Suprapubic skin (tissue), 4 donors: ENCODE measurements around the gene STK38L. TPM values are rescaled to one million over a fixed set of nuclear protein-coding genes. Genes with fewer than 3 reads are reported as not detected.

Experiments used
- DNase-seq, 2 donors: peaks; one replicate each; pipeline ENCODE4 v3.0.0-alpha.2; 2019; ENCODE audit warnings: low spot score in 2 of 2
- H3K27ac ChIP-seq: fragments of 200-600 bp; sonication (generic); one replicate; pipeline ENCODE4 v1.5.1; 2019
- H3K27me3 ChIP-seq: fragments of 200-600 bp; sonication (generic); one replicate; pipeline ENCODE4 v1.5.1; 2019
- H3K36me3 ChIP-seq: fragments of 200-600 bp; sonication (generic); one replicate; pipeline ENCODE4 v1.5.1; 2019
- H3K4me1 ChIP-seq: fragments of 200-600 bp; sonication (generic); one replicate; pipeline ENCODE4 v1.5.1; 2019
- H3K4me3 ChIP-seq: fragments of 200-600 bp; sonication (generic); one replicate; pipeline ENCODE4 v1.5.1; 2019; ENCODE audit warnings: mild to moderate bottlenecking
- H3K9me3 ChIP-seq: fragments of 200-600 bp; sonication (generic); one replicate; pipeline ENCODE4 v1.5.1; 2019
- EP300 ChIP-seq: sonication (generic); formaldehyde crosslinking; IDR thresholded peaks from one replicate; pipeline ENCODE4 v1.6.1; 2017; ENCODE audit warnings: antibody characterized with exemption
- POLR2A ChIP-seq, 2 donors: fragments of 450-650 bp; IDR thresholded peaks; one replicate each; pipeline ENCODE4 v1.6.1; 2017; ENCODE audit warnings: antibody characterized with exemption in 2 of 2, mild to moderate bottlenecking in 2 of 2, moderate library complexity in 2 of 2
- POLR2AphosphoS5 ChIP-seq, 3 donors: sonication (generic); formaldehyde crosslinking; IDR thresholded peaks; one replicate each; pipeline ENCODE4 v1.6.1; 2017; ENCODE audit warnings: antibody characterized with exemption in 3 of 3
- WGBS: methylation state at CpG from one replicate; pipeline ENCODE4 v1.1.5; 2018; 5-methylcytosine and 5-hydroxymethylcytosine counted together
- total RNA-seq, 4 donors: library from RNA; depleted of rRNA; stranded (reverse); fragments of >200 nt; gene quantifications; one replicate each; pipeline ENCODE4 v1.1.0, GENCODE V29; 2016
- TF ChIP-seq, protein P1 (sequence below), 2 donors: fragments of 200-600 bp in 1 of 2; fragments of 450-650 bp in 1 of 2; sonication (generic) in 1 of 2; IDR thresholded peaks; one replicate each; pipeline ENCODE4 v1.5.1; 2016 to 2019; ENCODE audit warnings: antibody characterized with exemption in 2 of 2, mild to moderate bottlenecking in 1 of 2, moderate library complexity in 1 of 2

The STK38L gene
- total RNA-seq, 4 donors from 2014 or later, result 16.5 to 28.7 (median 19.6) TPM

DNA sequence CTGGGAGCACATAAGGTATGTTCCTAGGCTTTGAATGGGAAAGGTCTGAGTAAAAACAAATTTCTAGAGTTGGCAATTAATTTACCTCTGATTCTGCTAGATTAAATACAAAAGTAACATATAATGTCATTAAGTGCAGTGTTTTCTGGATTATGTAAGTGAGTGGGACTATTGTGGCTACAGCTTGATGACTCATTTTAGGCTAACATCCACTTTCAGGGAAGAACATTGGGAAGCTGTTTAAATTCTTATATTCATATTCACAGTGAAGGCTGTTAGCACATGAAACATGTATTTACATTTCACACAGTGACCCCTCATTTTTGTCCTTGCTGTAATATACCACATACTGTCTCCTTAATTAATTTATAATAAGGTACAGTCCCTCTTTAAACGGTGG, 75.3 kb downstream of the STK38L start:
- WGBS, result 29% methylated on average over 1 of the region's 1 CpG
- no peaks in the 10 kb centered on the region for H3K9me3 ChIP-seq
- no peak overlapping the region for H3K27ac ChIP-seq
- H3K36me3 ChIP-seq, result peaks cover 68% of the 10 kb centered on the region
- no peak for DNase-seq
- TF ChIP-seq EP300 (no peak), POLR2A (IDR thresholded peaks at IDR 0.05) (no peak), POLR2AphosphoS5 (IDR thresholded peaks at IDR 0.05) (no peak)
- TF ChIP-seq, protein P1, sequence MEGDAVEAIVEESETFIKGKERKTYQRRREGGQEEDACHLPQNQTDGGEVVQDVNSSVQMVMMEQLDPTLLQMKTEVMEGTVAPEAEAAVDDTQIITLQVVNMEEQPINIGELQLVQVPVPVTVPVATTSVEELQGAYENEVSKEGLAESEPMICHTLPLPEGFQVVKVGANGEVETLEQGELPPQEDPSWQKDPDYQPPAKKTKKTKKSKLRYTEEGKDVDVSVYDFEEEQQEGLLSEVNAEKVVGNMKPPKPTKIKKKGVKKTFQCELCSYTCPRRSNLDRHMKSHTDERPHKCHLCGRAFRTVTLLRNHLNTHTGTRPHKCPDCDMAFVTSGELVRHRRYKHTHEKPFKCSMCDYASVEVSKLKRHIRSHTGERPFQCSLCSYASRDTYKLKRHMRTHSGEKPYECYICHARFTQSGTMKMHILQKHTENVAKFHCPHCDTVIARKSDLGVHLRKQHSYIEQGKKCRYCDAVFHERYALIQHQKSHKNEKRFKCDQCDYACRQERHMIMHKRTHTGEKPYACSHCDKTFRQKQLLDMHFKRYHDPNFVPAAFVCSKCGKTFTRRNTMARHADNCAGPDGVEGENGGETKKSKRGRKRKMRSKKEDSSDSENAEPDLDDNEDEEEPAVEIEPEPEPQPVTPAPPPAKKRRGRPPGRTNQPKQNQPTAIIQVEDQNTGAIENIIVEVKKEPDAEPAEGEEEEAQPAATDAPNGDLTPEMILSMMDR (IDR thresholded peaks at IDR 0.05), result no peak
- H3K27me3 ChIP-seq, result no peaks in the 10 kb centered on the region
- H3K4me3 ChIP-seq, result no peak overlapping the region
- no peaks in the 10 kb centered on the region for H3K4me1 ChIP-seq

- H3K4me3 ChIP-seq, result no peak overlapping the region
- WGBS, result 92% methylated on average over 2 of the region's 2 CpGs
- no peak overlapping the region for H3K27ac ChIP-seq
- H3K36me3 ChIP-seq, result peaks cover 64% of the 10 kb centered on the region
- no peak for TF ChIP-seq POLR2A (IDR thresholded peaks at IDR 0.05)
- no peak for TF ChIP-seq POLR2AphosphoS5 (IDR thresholded peaks at IDR 0.05)
- TF ChIP-seq, protein P1 (IDR thresholded peaks at IDR 0.05), result no peak
- no peak for TF ChIP-seq EP300
- no peaks in the 10 kb centered on the region for H3K4me1 ChIP-seq
- no peak for DNase-seq
- no peaks in the 10 kb centered on the region for H3K9me3 ChIP-seq
- no peaks in the 10 kb centered on the region for H3K27me3 ChIP-seq
These were observed 75.8 kb downstream of the STK38L start for GRCh38 chr12:27319848-27320247.

- TF ChIP-seq, protein P1 (IDR thresholded peaks at IDR 0.05), result no peak
- TF ChIP-seq POLR2AphosphoS5 (IDR thresholded peaks at IDR 0.05) (no peak), POLR2A (IDR thresholded peaks at IDR 0.05) (no peak), EP300 (no peak)
- no peaks in the 10 kb centered on the region for H3K27me3 ChIP-seq
- no peaks in the 10 kb centered on the region for H3K4me1 ChIP-seq
- H3K27ac ChIP-seq, result no peak overlapping the region
- H3K36me3 ChIP-seq, result peaks cover 29% of the 10 kb centered on the region
- H3K4me3 ChIP-seq, result no peak overlapping the region
- no peaks in the 10 kb centered on the region for H3K9me3 ChIP-seq
- no peak for DNase-seq
These were observed 80.4 kb downstream of the STK38L start for GRCh38 chr12:27324530-27324929.

GRCh38 chr12:27330846-27331245, 86.8 kb downstream of the STK38L start:
- WGBS, result 78% methylated on average over 1 of the region's 1 CpG
- TF ChIP-seq EP300 (no peak), POLR2A (IDR thresholded peaks at IDR 0.05) (no peak), POLR2AphosphoS5 (IDR thresholded peaks at IDR 0.05) (no peak)
- TF ChIP-seq, protein P1 (IDR thresholded peaks at IDR 0.05), result no peak
- DNase-seq, result no peak
- Histone ChIP-seq H3K4me3 (no peak overlapping the region), H3K27me3 (no peaks in the 10 kb centered on the region), H3K27ac (no peak overlapping the region), H3K4me1 (peaks cover 26% of the 10 kb centered on the region), H3K9me3 (no peaks in the 10 kb centered on the region), H3K36me3 (no peaks in the 10 kb centered on the region)

- no peak for DNase-seq
- no peak overlapping the region for H3K27ac ChIP-seq
These were observed 87.3 kb downstream of the STK38L start for GRCh38 chr12:27331291-27331926.

More at GRCh38 chr12:27331291-27331926, 87.3 kb downstream of the STK38L start:
- H3K4me3 ChIP-seq, result no peak overlapping the region
- no peaks in the 10 kb centered on the region for H3K9me3 ChIP-seq
- TF ChIP-seq POLR2AphosphoS5 (IDR thresholded peaks at IDR 0.05) (no peak), EP300 (no peak), POLR2A (IDR thresholded peaks at IDR 0.05) (no peak)
- TF ChIP-seq, protein P1 (IDR thresholded peaks at IDR 0.05), result no peak
- WGBS, result 17% methylated on average over 7 of the region's 7 CpGs
- peaks cover 26% of the 10 kb centered on the region for H3K4me1 ChIP-seq
- H3K36me3 ChIP-seq, result no peaks in the 10 kb centered on the region
- H3K27me3 ChIP-seq, result no peaks in the 10 kb centered on the region
